Rectal smooth muscle tissue (tissue), 1 donor: ENCODE data around the gene SPTLC3.

Experiments used
- H3K27ac ChIP-seq: one replicate; pipeline ENCODE4 v1.7.0; 2013; ENCODE audit warnings: low read depth, low read length, inconsistent platforms
- H3K27me3 ChIP-seq: one replicate; pipeline ENCODE4 v1.7.0; 2013; ENCODE audit warnings: low read length; ENCODE audit not compliant: control insufficient read depth, insufficient read depth
- H3K36me3 ChIP-seq: one replicate; pipeline ENCODE4 v1.7.0; 2013; ENCODE audit warnings: low read length; ENCODE audit not compliant: control insufficient read depth, insufficient read depth
- H3K4me1 ChIP-seq: one replicate; pipeline ENCODE4 v1.7.0; 2013; ENCODE audit warnings: low read length; ENCODE audit not compliant: control insufficient read depth, insufficient read depth
- H3K4me3 ChIP-seq: one replicate; pipeline ENCODE4 v1.7.0; 2013; ENCODE audit warnings: low read length
- H3K9ac ChIP-seq: one replicate; pipeline ENCODE4 v1.7.0; 2013; ENCODE audit warnings: low read length

SPTLC3 gene

DNA sequence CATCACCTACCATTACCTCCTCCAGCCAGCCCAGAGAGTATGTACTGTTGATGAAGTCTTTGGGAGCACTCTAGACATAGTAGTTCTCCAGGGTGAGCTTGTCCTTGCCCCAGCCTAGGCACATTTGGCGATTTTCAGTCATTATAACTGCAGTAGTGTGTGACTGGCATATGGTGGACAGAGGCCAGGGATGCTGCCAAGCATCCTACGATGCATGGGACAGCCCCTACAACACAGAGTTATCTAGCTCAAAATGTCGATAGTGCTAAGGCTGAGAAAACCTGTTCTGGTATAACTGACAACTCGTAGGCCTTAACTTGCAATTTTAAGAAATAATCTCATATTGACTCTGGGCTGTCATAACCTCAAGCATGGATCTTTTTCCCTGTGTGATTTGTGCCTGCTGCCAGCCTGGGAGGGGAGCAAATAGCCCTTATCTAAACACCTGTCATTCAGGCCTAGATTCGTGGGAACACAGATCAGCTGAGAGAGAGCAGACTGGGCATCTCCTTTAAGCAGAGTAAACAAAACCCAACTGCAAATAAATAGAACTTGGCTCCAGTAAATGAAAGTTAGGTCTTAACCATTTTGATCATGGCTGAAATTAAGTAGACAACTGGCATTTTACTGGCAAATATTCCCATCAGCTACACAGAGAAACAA is 102.6 kb downstream of the SPTLC3 start:
- H3K4me1 ChIP-seq: no peaks in the 10 kb centered on the region
- no peaks in the 10 kb centered on the region for H3K27me3 ChIP-seq
- no peaks in the 10 kb centered on the region for H3K36me3 ChIP-seq
- H3K27ac ChIP-seq: no peak overlapping the region
- no peak overlapping the region for H3K4me3 ChIP-seq
- H3K9ac ChIP-seq: no peak overlapping the region

- no peak overlapping the region for H3K4me3 ChIP-seq
- H3K4me1 ChIP-seq: no peaks in the 10 kb centered on the region
- no peaks in the 10 kb centered on the region for H3K27me3 ChIP-seq
- no peaks in the 10 kb centered on the region for H3K36me3 ChIP-seq
- H3K27ac ChIP-seq: no peak overlapping the region
- no peak overlapping the region for H3K9ac ChIP-seq
Observed at GRCh38 chr20:13113731-13114130, 105.0 kb downstream of the SPTLC3 start.

DNA sequence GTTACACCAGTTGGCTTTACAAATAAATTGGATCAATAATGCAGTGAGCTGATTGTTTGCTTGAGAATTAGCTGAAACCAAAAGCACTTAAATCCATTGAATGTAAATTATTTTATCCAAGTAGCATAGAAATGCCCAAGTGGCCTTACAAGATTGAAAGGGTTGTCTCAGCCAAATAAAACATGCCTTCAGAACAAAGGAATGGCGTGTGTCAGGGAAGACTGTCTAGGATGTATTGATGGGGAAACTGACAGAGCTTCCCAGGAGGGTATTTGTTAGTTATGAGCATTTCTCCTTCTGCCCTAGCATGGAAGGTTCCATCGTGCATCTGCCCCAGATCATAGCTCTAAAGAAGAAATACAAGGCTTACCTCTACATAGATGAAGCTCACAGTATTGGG is 108.4 kb downstream of the SPTLC3 start:
- no peak overlapping the region for H3K9ac ChIP-seq
- H3K27me3 ChIP-seq: no peaks in the 10 kb centered on the region
- H3K4me3 ChIP-seq: no peak overlapping the region
- no peak overlapping the region for H3K27ac ChIP-seq
- H3K36me3 ChIP-seq: no peaks in the 10 kb centered on the region
- no peaks in the 10 kb centered on the region for H3K4me1 ChIP-seq

DNA sequence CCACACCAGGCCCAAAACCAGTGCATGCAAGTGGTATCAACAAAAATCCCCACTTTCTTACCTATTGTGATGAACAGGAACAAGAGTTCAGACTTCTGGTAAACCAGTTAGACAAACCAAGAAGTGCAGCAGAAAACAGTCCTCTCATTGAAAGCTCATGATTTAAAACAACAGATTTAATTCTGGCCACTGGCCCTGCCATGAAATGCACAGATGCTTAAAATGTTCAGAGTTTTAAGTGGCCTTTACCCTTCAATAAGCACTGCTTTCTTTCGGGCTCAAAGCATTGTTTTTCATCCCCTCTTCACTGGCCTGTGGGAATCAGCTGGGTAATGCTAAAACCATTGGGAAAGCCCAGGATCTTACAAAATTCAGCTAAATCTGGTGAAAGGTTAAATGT is 109.9 kb downstream of the SPTLC3 start:
- Histone ChIP-seq H3K27ac (no peak overlapping the region), H3K4me3 (no peak overlapping the region), H3K36me3 (no peaks in the 10 kb centered on the region), H3K4me1 (no peaks in the 10 kb centered on the region), H3K27me3 (no peaks in the 10 kb centered on the region), H3K9ac (no peak overlapping the region)

DNA sequence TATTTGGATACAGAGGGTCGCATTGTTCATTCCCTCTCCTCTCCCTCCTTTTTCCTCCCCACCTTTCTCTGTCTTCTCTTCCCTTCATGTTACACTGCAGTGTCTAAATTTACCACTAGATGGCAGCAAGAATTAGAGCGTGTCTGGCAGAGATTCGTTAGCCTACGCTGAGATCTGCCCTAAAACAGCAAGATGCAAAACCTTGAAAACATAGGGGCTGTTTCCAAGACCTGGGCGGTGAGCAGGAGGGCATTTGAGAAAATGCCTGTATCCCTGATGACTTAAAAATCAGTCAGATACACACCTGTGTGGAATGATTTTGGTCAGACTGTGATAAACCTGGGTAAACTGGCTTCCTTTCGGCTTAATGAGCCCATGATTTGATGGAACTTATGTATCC is 110.8 kb downstream of the SPTLC3 start:
- Histone ChIP-seq H3K4me3 (no peak overlapping the region), H3K36me3 (no peaks in the 10 kb centered on the region), H3K4me1 (no peaks in the 10 kb centered on the region), H3K9ac (no peak overlapping the region), H3K27me3 (no peaks in the 10 kb centered on the region), H3K27ac (no peak overlapping the region)

DNA sequence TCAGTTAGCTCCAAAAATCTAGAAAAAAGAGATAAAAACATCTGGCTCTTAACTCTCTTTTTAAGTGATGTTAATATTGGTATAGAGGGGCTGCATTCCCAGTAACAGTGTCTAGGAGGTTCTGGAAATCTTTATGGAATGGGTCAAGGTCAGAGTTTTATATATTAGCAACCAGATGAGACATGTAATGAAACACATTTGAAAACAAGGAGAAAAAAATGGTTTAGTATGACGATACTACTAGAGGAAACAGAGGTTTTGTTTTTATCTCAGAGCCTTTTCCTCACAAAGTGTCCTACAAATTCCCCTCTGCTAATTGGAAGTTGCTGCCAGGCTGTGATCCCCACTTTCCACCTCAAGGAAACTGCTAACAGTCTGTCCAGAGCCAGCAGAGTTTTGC is 111.7 kb downstream of the SPTLC3 start:
- Histone ChIP-seq H3K36me3 (no peaks in the 10 kb centered on the region), H3K27ac (no peak overlapping the region), H3K27me3 (no peaks in the 10 kb centered on the region)

GRCh38 chr20:13121840-13122515 is 113.2 kb downstream of the SPTLC3 start:
- H3K4me1 ChIP-seq: no peaks in the 10 kb centered on the region
- H3K36me3 ChIP-seq: no peaks in the 10 kb centered on the region
- no peak overlapping the region for H3K9ac ChIP-seq
- H3K27me3 ChIP-seq: no peaks in the 10 kb centered on the region
- H3K27ac ChIP-seq: no peak overlapping the region
- H3K4me3 ChIP-seq: no peak overlapping the region

More for the DNA sequence above, 111.7 kb downstream of the SPTLC3 start:
- H3K4me3 ChIP-seq: no peak overlapping the region
- no peaks in the 10 kb centered on the region for H3K4me1 ChIP-seq
- no peak overlapping the region for H3K9ac ChIP-seq

- Histone ChIP-seq H3K4me1 (no peaks in the 10 kb centered on the region), H3K9ac (no peak overlapping the region), H3K27ac (no peak overlapping the region), H3K27me3 (no peaks in the 10 kb centered on the region), H3K4me3 (no peak overlapping the region), H3K36me3 (no peaks in the 10 kb centered on the region)
Observed at GRCh38 chr20:13125486-13125885, 116.7 kb downstream of the SPTLC3 start.

- H3K27ac ChIP-seq: no peak overlapping the region
- no peaks in the 10 kb centered on the region for H3K36me3 ChIP-seq
- H3K4me1 ChIP-seq: no peaks in the 10 kb centered on the region
- no peaks in the 10 kb centered on the region for H3K27me3 ChIP-seq
- H3K4me3 ChIP-seq: no peak overlapping the region
- H3K9ac ChIP-seq: no peak overlapping the region
Observed at GRCh38 chr20:13128173-13128572, 119.4 kb downstream of the SPTLC3 start.

DNA sequence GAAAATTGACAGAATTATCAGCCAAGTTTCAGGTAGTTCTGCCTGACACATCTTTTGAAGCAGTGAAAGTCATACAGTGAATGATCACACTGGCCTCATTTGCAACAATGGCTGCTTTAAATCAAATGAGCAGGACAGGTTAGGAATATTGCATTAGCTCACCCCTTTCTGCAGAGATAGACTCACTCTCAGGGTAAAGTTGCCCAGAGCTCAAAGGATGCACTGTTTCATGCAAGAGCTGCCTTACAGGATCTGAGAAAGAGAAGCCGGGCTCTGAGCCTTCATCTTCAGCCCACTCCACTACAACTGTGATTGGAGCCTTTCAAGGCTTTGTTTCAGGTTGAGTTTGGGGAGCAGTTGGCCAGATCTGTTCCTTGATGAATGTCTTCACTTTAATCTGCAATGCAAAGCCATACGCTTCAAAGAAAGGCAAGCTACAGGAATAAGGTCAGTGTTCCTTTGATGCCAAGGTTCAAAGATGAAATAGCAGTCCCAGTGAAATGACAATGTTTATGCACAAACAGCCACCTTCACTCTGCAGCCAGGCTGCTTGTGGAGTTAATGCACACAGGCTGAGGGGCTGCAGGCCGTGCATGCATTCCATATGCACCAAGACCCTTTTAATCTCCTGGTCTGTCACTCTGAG is 121.4 kb downstream of the SPTLC3 start:
- Histone ChIP-seq H3K4me1 (no peaks in the 10 kb centered on the region), H3K36me3 (no peaks in the 10 kb centered on the region), H3K9ac (no peak overlapping the region), H3K27me3 (no peaks in the 10 kb centered on the region), H3K27ac (no peak overlapping the region), H3K4me3 (no peak overlapping the region)

DNA sequence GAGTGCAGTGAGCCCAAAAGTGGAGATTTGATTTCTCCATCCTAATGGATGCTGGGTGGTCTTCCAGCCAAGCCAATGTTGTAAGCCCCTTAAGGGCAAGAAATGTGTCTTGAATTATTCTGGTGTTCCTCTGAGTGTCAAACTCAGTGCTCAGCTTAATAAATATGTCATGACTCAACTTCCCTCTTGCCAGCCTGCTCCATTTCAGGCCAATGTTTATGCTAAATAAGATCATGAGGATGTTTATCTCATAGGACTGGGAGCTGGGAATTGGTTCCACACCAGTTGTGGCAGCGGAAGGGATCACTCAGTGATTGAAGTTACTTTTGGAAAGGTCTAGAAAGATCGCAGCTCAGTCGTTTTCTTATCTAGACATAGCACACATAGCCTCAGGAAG is 121.9 kb downstream of the SPTLC3 start:
- Histone ChIP-seq H3K36me3 (no peaks in the 10 kb centered on the region), H3K27me3 (no peaks in the 10 kb centered on the region), H3K4me1 (no peaks in the 10 kb centered on the region), H3K27ac (no peak overlapping the region), H3K9ac (no peak overlapping the region), H3K4me3 (no peak overlapping the region)

GRCh38 chr20:13131688-13132087 is 122.9 kb downstream of the SPTLC3 start:
- no peaks in the 10 kb centered on the region for H3K36me3 ChIP-seq
- no peaks in the 10 kb centered on the region for H3K27me3 ChIP-seq
- no peaks in the 10 kb centered on the region for H3K4me1 ChIP-seq
- no peak overlapping the region for H3K4me3 ChIP-seq
- no peak overlapping the region for H3K9ac ChIP-seq
- no peak overlapping the region for H3K27ac ChIP-seq
